ENCODE results near the gene TMEM89. TPM values are rescaled to one million over a fixed set of nuclear protein-coding genes. Genes with fewer than 3 reads are reported as not detected.

TMEM89 gene
- polyA plus RNA-seq, 2 of the 4 experiments (the other 2 are of a cell fraction), result not detected

DNA sequence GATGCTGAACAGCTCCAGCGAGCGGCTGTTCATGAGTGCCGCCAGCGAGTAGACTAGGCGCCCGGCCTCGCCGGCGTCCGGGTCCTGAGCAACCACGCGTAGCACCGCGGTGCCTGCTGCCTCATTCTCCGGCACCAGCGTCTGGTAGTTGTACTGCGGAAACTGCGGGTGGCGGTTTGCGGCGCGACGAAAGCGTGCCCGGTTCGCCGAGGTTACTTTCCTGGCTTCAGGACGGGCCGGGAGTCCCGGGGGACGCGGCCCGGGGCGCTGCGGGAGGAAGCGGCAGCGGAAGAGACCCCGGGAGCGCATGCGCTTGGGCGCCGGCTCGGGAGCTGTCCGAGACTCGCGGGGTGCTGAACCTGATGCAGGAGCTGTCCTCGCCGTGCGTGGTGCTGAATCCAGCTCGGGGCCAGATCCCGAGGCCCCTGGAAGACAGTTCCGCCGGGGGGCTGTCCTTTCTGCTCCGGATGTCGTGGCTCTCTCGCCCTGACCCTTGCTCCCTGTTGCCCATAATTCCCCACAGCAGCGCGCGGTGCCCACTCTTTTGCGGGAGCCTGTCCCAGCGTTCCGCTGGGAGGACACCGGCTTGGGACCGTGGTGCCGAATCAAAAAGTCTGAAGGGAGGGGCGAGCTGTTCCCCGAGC is 40.1 kb upstream of the TMEM89 start (continued):
- peak; percentile 79; the same call in 1 of the 2 replicates for TF ChIP-seq ZSCAN20 (CRISPR knock-in tag; IDR thresholded peaks at IDR 0.05)
- TF ChIP-seq ATOH8 (CRISPR knock-in tag; IDR thresholded peaks at IDR 0.05; ENCODE audit: low read depth), result peak; percentile 88
- TF ChIP-seq JUNB (IDR thresholded peaks at IDR 0.05), result no peak
- TF ChIP-seq, protein P1, sequence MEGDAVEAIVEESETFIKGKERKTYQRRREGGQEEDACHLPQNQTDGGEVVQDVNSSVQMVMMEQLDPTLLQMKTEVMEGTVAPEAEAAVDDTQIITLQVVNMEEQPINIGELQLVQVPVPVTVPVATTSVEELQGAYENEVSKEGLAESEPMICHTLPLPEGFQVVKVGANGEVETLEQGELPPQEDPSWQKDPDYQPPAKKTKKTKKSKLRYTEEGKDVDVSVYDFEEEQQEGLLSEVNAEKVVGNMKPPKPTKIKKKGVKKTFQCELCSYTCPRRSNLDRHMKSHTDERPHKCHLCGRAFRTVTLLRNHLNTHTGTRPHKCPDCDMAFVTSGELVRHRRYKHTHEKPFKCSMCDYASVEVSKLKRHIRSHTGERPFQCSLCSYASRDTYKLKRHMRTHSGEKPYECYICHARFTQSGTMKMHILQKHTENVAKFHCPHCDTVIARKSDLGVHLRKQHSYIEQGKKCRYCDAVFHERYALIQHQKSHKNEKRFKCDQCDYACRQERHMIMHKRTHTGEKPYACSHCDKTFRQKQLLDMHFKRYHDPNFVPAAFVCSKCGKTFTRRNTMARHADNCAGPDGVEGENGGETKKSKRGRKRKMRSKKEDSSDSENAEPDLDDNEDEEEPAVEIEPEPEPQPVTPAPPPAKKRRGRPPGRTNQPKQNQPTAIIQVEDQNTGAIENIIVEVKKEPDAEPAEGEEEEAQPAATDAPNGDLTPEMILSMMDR (IDR thresholded peaks at IDR 0.05), result no peak
- no peak for TF ChIP-seq POLR2A (IDR thresholded peaks at IDR 0.05; ENCODE audit: low read length)
- TF ChIP-seq HMGXB4 (CRISPR knock-in tag; IDR thresholded peaks at IDR 0.05; ENCODE audit: borderline replicate concordance), result no peak
- TF ChIP-seq BHLHE40 (IDR thresholded peaks at IDR 0.05; ENCODE audit: low read depth, low read length), result no peak
- TF ChIP-seq ZNF302 (CRISPR knock-in tag; IDR thresholded peaks at IDR 0.05), result no peak
- no peak for TF ChIP-seq CEBPB (IDR thresholded peaks at IDR 0.05)
- no peak for TF ChIP-seq KDM1A (IDR thresholded peaks at IDR 0.05; ENCODE audit: low read depth)
- TF ChIP-seq KDM5A (IDR thresholded peaks at IDR 0.05), result no peak
- no peak for TF ChIP-seq RNF2 (IDR thresholded peaks at IDR 0.05; ENCODE audit: borderline replicate concordance, low read depth)
- no peak for TF ChIP-seq SREBF2 (IDR thresholded peaks at IDR 0.05)
- TF ChIP-seq POLR2AphosphoS2 (conservative IDR thresholded peaks at IDR 0.05; ENCODE audit: low read length), result no peak
- TF ChIP-seq CHD2 (IDR thresholded peaks at IDR 0.05; ENCODE audit: low read length, partially characterized antibody), result no peak
- no peak for TF ChIP-seq PHF8 (IDR thresholded peaks at IDR 0.05; ENCODE audit: borderline replicate concordance, low read depth)
- TF ChIP-seq HOXB13 (CRISPR knock-in tag; IDR thresholded peaks at IDR 0.05; ENCODE audit: low read depth), result peak; percentile 92
- no peak for TF ChIP-seq JUN (IDR thresholded peaks at IDR 0.05)
- no peak for TF ChIP-seq HDAC2 (IDR thresholded peaks at IDR 0.05)
- TF ChIP-seq, protein P2, sequence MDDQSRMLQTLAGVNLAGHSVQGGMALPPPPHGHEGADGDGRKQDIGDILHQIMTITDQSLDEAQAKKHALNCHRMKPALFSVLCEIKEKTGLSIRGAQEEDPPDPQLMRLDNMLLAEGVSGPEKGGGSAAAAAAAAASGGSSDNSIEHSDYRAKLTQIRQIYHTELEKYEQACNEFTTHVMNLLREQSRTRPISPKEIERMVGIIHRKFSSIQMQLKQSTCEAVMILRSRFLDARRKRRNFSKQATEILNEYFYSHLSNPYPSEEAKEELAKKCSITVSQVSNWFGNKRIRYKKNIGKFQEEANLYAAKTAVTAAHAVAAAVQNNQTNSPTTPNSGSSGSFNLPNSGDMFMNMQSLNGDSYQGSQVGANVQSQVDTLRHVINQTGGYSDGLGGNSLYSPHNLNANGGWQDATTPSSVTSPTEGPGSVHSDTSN (IDR thresholded peaks at IDR 0.05), result no peak
- no peak for TF ChIP-seq MAFK (IDR thresholded peaks at IDR 0.05; ENCODE audit: partially characterized antibody)
- no peak for TF ChIP-seq CHD4 (IDR thresholded peaks at IDR 0.05; ENCODE audit: borderline replicate concordance)

DNA sequence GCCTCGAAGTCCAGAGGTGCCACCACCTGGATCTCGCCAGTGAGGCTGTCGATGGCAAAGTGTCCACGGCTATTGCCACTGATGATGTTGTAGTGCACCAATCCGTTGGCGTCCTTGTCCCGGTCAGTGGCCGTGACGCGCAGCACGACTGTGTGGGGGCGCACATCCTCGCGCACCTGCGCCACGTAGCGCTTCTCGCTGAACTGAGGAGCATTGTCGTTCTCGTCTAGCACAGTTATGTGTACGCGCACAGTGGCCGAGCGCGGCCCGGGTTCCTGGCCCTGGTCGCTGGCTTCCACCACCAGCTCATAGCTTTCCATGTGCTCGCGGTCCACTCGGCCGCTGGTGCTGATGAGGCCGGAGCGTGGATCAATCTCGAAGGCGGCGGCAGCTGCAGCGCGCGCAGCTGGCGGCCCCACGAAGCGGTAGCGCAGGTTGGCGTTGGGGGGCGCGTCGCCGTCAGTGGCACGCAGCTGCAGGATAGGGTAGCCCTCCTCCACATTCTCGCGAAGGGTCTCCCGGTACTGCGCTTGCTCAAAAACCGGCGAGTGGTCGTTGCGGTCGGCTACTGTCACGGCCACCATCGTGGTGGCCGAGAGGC is 39.3 kb upstream of the TMEM89 start:
- CTCF ChIA-PET, result interaction anchor here (0.8 to 2.1 kb wide), 2 partner anchors 20 to 62 kb away, joined by 3 to 6 read pairs; no protein-coding TSS in a partner anchor
- Histone ChIP-seq H3K4me2 (no peak overlapping the region), H3K27ac (no peak overlapping the region), H3K9me3 (no peaks in the 10 kb centered on the region), H3K4me1 (peaks cover 18% of the 10 kb centered on the region), H3K4me3 (no peak overlapping the region)
- DNase-seq (ENCODE audit: low read depth in 1 of 2, low spot score in 1 of 2) (no peak), ATAC-seq (no peak), FAIRE-seq (no peak)
- WGBS (ENCODE audit: missing lambda C conversion rate), result 94% methylated on average over 49 of the region's 61 CpGs
- TF ChIP-seq RAD21 (conservative IDR thresholded peaks at IDR 0.05 in 1 of 2, IDR thresholded peaks at IDR 0.05 in 1 of 2), result no peak
- no peak for TF ChIP-seq RFX5 (IDR thresholded peaks at IDR 0.05)
- no peak for TF ChIP-seq EHF (CRISPR knock-in tag; IDR thresholded peaks at IDR 0.05)
- POLR2A ChIA-PET, result interaction anchor here (2.8 kb wide), 1 partner anchor 26 kb away, joined by 9 read pairs; the partner anchor contains the start of gene SLC26A6
